WTC11 (cell line): ENCODE data around the gene CHCHD1. TPM values are rescaled to one million over a fixed set of nuclear protein-coding genes. Genes with fewer than 3 reads are reported as not detected.
A peak's percentile ranks its signal among the peaks of the same experiment; 100 is the strongest.

Source experiments
- ATAC-seq: fragments of 200-7000 bp; cut with Tn5 transposase; 2 replicates; pipeline ENCODE4 v1.10.0; 2021; ENCODE audit warnings: mild to moderate bottlenecking, moderate library complexity
- CTCF ChIA-PET: fragments of 300-600 bp; sonication (Branson Sonifier 250); formaldehyde crosslinking; loops from one replicate; lab custom pipeline; 2021; ENCODE audit warnings: antibody characterized with exemption; lab: Charles Lee
- POLR2A ChIA-PET: fragments of 350-600 bp; sonication (Branson Sonifier 250); formaldehyde crosslinking; loops from one replicate; lab custom pipeline; 2021; ENCODE audit warnings: antibody characterized with exemption; lab: Charles Lee
- DNase-seq: peaks from one replicate; pipeline ENCODE4 v3.0.0; 2021; ENCODE audit warnings: low spot score
- H3K27ac Mint-ChIP-seq: 2 replicates; pipeline ENCODE4 v1.8.0; 2021; ENCODE audit warnings: mixed read lengths
- H3K27me3 Mint-ChIP-seq: 2 replicates; pipeline ENCODE4 v1.8.0; 2021; ENCODE audit warnings: low read depth, mild to moderate bottlenecking, moderate library complexity, mixed read lengths
- H3K36me3 Mint-ChIP-seq: 2 replicates; pipeline ENCODE4 v1.8.0; 2021; ENCODE audit warnings: mixed read lengths
- H3K4me1 Mint-ChIP-seq: 2 replicates; pipeline ENCODE4 v1.8.0; 2022; ENCODE audit warnings: mixed read lengths
- H3K4me3 Mint-ChIP-seq: 2 replicates; pipeline ENCODE4 v1.8.0; 2021; ENCODE audit warnings: mild to moderate bottlenecking, moderate library complexity, mixed read lengths
- H3K9me3 Mint-ChIP-seq: 2 replicates; pipeline ENCODE4 v1.8.0; 2021; ENCODE audit warnings: mixed read lengths
- ATF6 ChIP-seq: sonication (generic); formaldehyde crosslinking; IDR thresholded peaks from 2 replicates; pipeline ENCODE4 v1.8.1; 2023; ENCODE audit warnings: mild to moderate bottlenecking, missing genetic modification reagents
- CDX4 ChIP-seq: fragments of 250-450 bp; sonication (Bioruptor Pico); IDR thresholded peaks from 2 replicates; pipeline ENCODE4 v1.9.0; 2021; ENCODE audit warnings: moderate library complexity, mild to moderate bottlenecking, inconsistent platforms, borderline replicate concordance
- ELF4 ChIP-seq: sonication (generic); formaldehyde crosslinking; IDR thresholded peaks from 2 replicates; pipeline ENCODE4 v1.8.1; 2022; ENCODE audit warnings: low read depth, mild to moderate bottlenecking, moderate library complexity, missing genetic modification reagents
- ERG ChIP-seq: fragments of 250-450 bp; sonication (Bioruptor Pico); IDR thresholded peaks from 2 replicates; pipeline ENCODE4 v1.8.0; 2021; ENCODE audit warnings: mild to moderate bottlenecking
- GRHL2 ChIP-seq: fragments of 250-450 bp; sonication (Bioruptor Pico); IDR thresholded peaks from 2 replicates; pipeline ENCODE4 v1.8.0; 2022; ENCODE audit warnings: mild to moderate bottlenecking, moderate library complexity; ENCODE audit not compliant: insufficient replicate concordance, severe bottlenecking
- KAT7 ChIP-seq: sonication (generic); formaldehyde crosslinking; IDR thresholded peaks from 2 replicates; pipeline ENCODE4 v1.8.1; 2023; ENCODE audit warnings: missing genetic modification reagents, mild to moderate bottlenecking, borderline replicate concordance
- NR1H2 ChIP-seq: sonication (generic); formaldehyde crosslinking; IDR thresholded peaks from 2 replicates; pipeline ENCODE4 v1.9.0; 2021; ENCODE audit warnings: mild to moderate bottlenecking, moderate library complexity, missing genetic modification reagents
- NR3C1 ChIP-seq: sonication (generic); formaldehyde crosslinking; conservative IDR thresholded peaks from 2 replicates; pipeline ENCODE4 v1.8.1; 2023; ENCODE audit warnings: low read depth, mild to moderate bottlenecking, missing genetic modification reagents
- OVOL2 ChIP-seq: fragments of 250-450 bp; sonication (Bioruptor Pico); IDR thresholded peaks from 2 replicates; pipeline ENCODE4 v1.9.0; 2021; ENCODE audit warnings: mild to moderate bottlenecking, borderline replicate concordance
- RELA ChIP-seq: sonication (generic); formaldehyde crosslinking; IDR thresholded peaks from 2 replicates; pipeline ENCODE4 v1.8.1; 2022; ENCODE audit warnings: missing genetic modification reagents, mild to moderate bottlenecking, borderline replicate concordance
- RORB ChIP-seq: fragments of 250-450 bp; sonication (Bioruptor Pico); IDR thresholded peaks from 2 replicates; pipeline ENCODE4 v1.9.0; 2021; ENCODE audit warnings: mild to moderate bottlenecking
- TEAD1 ChIP-seq: sonication (generic); formaldehyde crosslinking; IDR thresholded peaks from 2 replicates; pipeline ENCODE4 v1.8.0; 2022; ENCODE audit warnings: mild to moderate bottlenecking, missing genetic modification reagents
- ZBTB43 ChIP-seq: sonication (generic); formaldehyde crosslinking; IDR thresholded peaks from 2 replicates; pipeline ENCODE4 v1.8.1; 2023; ENCODE audit warnings: mild to moderate bottlenecking, missing genetic modification reagents
- ZNF317 ChIP-seq: sonication (generic); formaldehyde crosslinking; IDR thresholded peaks from 2 replicates; pipeline ENCODE4 v1.8.1; 2023; ENCODE audit warnings: low read depth, mild to moderate bottlenecking, moderate library complexity, missing genetic modification reagents, borderline replicate concordance
- total RNA-seq: library from RNA; stranded (reverse); gene quantifications from 3 replicates; pipeline ENCODE4 v1.2.3, GENCODE V29; 2021
- TF ChIP-seq, protein P1 (sequence below): sonication (generic); formaldehyde crosslinking; conservative IDR thresholded peaks from 2 replicates; pipeline ENCODE4 v1.8.1; 2022; ENCODE audit warnings: mild to moderate bottlenecking, missing genetic modification reagents
- TF ChIP-seq, protein P2 (sequence below): sonication (generic); formaldehyde crosslinking; IDR thresholded peaks from 2 replicates; pipeline ENCODE4 v1.8.1; 2023; ENCODE audit warnings: mild to moderate bottlenecking, moderate library complexity, missing genetic modification reagents

The CHCHD1 gene
- total RNA-seq, 1 experiment from 2014 or later, result 45.9 TPM

GRCh38 chr10:73743905-73744663 is 37.8 kb upstream of the CHCHD1 start, which contains the start of gene SEC24C (continued):
- no peak for TF ChIP-seq ATF6 (CRISPR knock-in tag)
- TF ChIP-seq TEAD1 (CRISPR knock-in tag), result peak; percentile 25; the same call in 1 of the 2 replicates
- TF ChIP-seq RELA (CRISPR knock-in tag), result no peak
- TF ChIP-seq NR3C1 (CRISPR knock-in tag), result no peak
- no peak for TF ChIP-seq ELF4 (CRISPR knock-in tag)
- no peak for TF ChIP-seq OVOL2
- no peak for TF ChIP-seq KAT7 (CRISPR knock-in tag)

- DNase-seq (no peak), ATAC-seq (peak; percentile 20)
- H3K36me3 Mint-ChIP-seq, result peaks cover 10% of the 10 kb centered on the region
- ChIA-PET POLR2A (interaction anchor here (0.7 to 3.0 kb wide), 2 partner anchors 14 to 28 kb away, joined by 3 to 19 read pairs; a partner anchor contains a TSS), CTCF (interaction anchor here (0.6 to 1.0 kb wide), 3 partner anchors 15 to 1081 kb away, joined by 4 to 5 read pairs (median 4); no protein-coding TSS in a partner anchor)
- TF ChIP-seq RORB (CRISPR knock-in tag) (0 out of 2 replicates have a peak, but pooled peaks have one; percentile 33), ZNF317 (CRISPR knock-in tag) (no peak)
- no peaks in the 10 kb centered on the region for H3K9me3 Mint-ChIP-seq
- H3K4me3 Mint-ChIP-seq, result peak overlapping the region; percentile 97
- peak overlapping the region; percentile 99 for H3K27ac Mint-ChIP-seq
- no peaks in the 10 kb centered on the region for H3K27me3 Mint-ChIP-seq
- H3K4me1 Mint-ChIP-seq, result peaks cover 30% of the 10 kb centered on the region
These were observed 37.2 kb upstream of the CHCHD1 start for GRCh38 chr10:73744664-73744975.

GRCh38 chr10:73746721-73747120 is 35.1 kb upstream of the CHCHD1 start:
- TF ChIP-seq RELA (CRISPR knock-in tag) (no peak), NR1H2 (CRISPR knock-in tag) (no peak), GRHL2 (CRISPR knock-in tag) (no peak), CDX4 (CRISPR knock-in tag) (no peak), ATF6 (CRISPR knock-in tag) (no peak), ERG (no peak), ZNF317 (CRISPR knock-in tag) (no peak), ZBTB43 (CRISPR knock-in tag) (no peak)
- TF ChIP-seq, protein P1, sequence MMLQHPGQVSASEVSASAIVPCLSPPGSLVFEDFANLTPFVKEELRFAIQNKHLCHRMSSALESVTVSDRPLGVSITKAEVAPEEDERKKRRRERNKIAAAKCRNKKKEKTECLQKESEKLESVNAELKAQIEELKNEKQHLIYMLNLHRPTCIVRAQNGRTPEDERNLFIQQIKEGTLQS (CRISPR knock-in tag), result no peak
- TF ChIP-seq, protein P2, sequence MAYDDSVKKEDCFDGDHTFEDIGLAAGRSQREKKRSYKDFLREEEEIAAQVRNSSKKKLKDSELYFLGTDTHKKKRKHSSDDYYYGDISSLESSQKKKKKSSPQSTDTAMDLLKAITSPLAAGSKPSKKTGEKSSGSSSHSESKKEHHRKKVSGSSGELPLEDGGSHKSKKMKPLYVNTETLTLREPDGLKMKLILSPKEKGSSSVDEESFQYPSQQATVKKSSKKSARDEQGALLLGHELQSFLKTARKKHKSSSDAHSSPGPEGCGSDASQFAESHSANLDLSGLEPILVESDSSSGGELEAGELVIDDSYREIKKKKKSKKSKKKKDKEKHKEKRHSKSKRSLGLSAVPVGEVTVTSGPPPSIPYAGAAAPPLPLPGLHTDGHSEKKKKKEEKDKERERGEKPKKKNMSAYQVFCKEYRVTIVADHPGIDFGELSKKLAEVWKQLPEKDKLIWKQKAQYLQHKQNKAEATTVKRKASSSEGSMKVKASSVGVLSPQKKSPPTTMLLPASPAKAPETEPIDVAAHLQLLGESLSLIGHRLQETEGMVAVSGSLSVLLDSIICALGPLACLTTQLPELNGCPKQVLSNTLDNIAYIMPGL (CRISPR knock-in tag), result no peak
- DNase-seq, result no peak
- Mint-ChIP-seq H3K27me3 (no peaks in the 10 kb centered on the region), H3K9me3 (no peaks in the 10 kb centered on the region), H3K36me3 (peaks cover 21% of the 10 kb centered on the region), H3K4me3 (no peak overlapping the region; the same call in 1 of the 2 replicates), H3K27ac (no peak overlapping the region), H3K4me1 (peaks cover 26% of the 10 kb centered on the region)
- POLR2A ChIA-PET, result no interaction called here
- no peak for ATAC-seq
- CTCF ChIA-PET, result interaction anchor here (0.7 kb wide), 1 partner anchor 333 kb away, joined by 4 read pairs; no protein-coding TSS in a partner anchor
